Stimulated activated CD8-positive, alpha-beta memory T cell treated with anti-CD3 and anti-CD28 coated beads, Interleukin-4, amount 100 ng/mL, for 48 hours (primary cell): ENCODE results near the gene SEMG1.

ENCODE experiments used
- DNase-seq: peaks from one replicate; pipeline ENCODE4 v3.0.0-alpha.2; 2020

SEMG1 gene

GRCh38 chr20:45226287-45226686 lies 19.5 kb downstream of the SEMG1 start:
- DNase-seq = no peak

GRCh38 chr20:45229264-45230056 lies 22.6 kb downstream of the SEMG1 start:
- peak; percentile 83 for DNase-seq

- DNase-seq = no peak
Measured at GRCh38 chr20:45230631-45231030, 23.8 kb downstream of the SEMG1 start.

GRCh38 chr20:45235995-45236394 lies 29.2 kb downstream of the SEMG1 start:
- DNase-seq = peak; percentile 40

- DNase-seq = no peak
Measured at GRCh38 chr20:45238139-45238538, 31.3 kb downstream of the SEMG1 start.

GRCh38 chr20:45246109-45246508 lies 39.3 kb downstream of the SEMG1 start:
- DNase-seq = no peak

- no peak for DNase-seq
Measured at GRCh38 chr20:45247865-45248264, 41.0 kb downstream of the SEMG1 start.

GRCh38 chr20:45248609-45249008 lies 41.8 kb downstream of the SEMG1 start:
- DNase-seq = no peak

- no peak for DNase-seq
Measured at GRCh38 chr20:45251884-45252560, 45.2 kb downstream of the SEMG1 start.

GRCh38 chr20:45253261-45253660 lies 46.4 kb downstream of the SEMG1 start:
- DNase-seq = no peak

- DNase-seq = no peak
Measured at GRCh38 chr20:45254383-45255262, 47.8 kb downstream of the SEMG1 start, which contains the start of gene SLPI. TSS of gene SLPI (minus strand) at chr20:45254564. CDS start at chr20:45254543, 21 bp downstream.

GRCh38 chr20:45257161-45257560 lies 50.3 kb downstream of the SEMG1 start:
- no peak for DNase-seq

- DNase-seq = no peak
Measured at GRCh38 chr20:45257711-45258110, 50.9 kb downstream of the SEMG1 start.

- DNase-seq = no peak
Measured at GRCh38 chr20:45258259-45258658, 51.4 kb downstream of the SEMG1 start.

GRCh38 chr20:45258664-45259063 lies 51.8 kb downstream of the SEMG1 start:
- DNase-seq = no peak
